Neutrophil (primary cell): ENCODE results near the gene OR2C3.

ENCODE experiments used
- H3K27ac ChIP-seq: fragments of 200-600 bp; sonication (generic); 2 replicates; pipeline ENCODE4 v1.5.1; 2016; ENCODE audit warnings: mild to moderate bottlenecking, moderate library complexity
- H3K27me3 ChIP-seq: fragments of 200-600 bp; sonication (generic); 2 replicates; pipeline ENCODE4 v1.6.0; 2016; ENCODE audit warnings: mild to moderate bottlenecking
- H3K36me3 ChIP-seq: fragments of 200-600 bp; sonication (generic); 2 replicates; pipeline ENCODE4 v1.5.1; 2017
- H3K4me1 ChIP-seq, 2 experiments: fragments of 200-600 bp in 1 of 2; sonication (generic) in 1 of 2; 1 replicate in 1 of 2; 2 replicates in 1 of 2; pipeline versions ENCODE4 v1.5.1 to v1.6.1; 2013 to 2016; ENCODE audit warnings: low read depth in 1 of 2, low read length in 1 of 2, mild to moderate bottlenecking in 1 of 2, moderate library complexity in 1 of 2; ENCODE audit not compliant: control insufficient read depth in 1 of 2, insufficient read depth in 1 of 2
- H3K4me3 ChIP-seq, 2 experiments: fragments of 200-600 bp in 1 of 2; sonication (generic) in 1 of 2; 1 replicate in 1 of 2; 2 replicates in 1 of 2; pipeline ENCODE4 v1.5.1; 2013 to 2016; ENCODE audit warnings: low read depth in 1 of 2, low read length in 1 of 2, mild to moderate bottlenecking in 1 of 2, moderate library complexity in 1 of 2
- H3K9me3 ChIP-seq: fragments of 200-600 bp; sonication (generic); 2 replicates; pipeline ENCODE4 v1.5.1; 2016
- TF ChIP-seq, protein P1 (sequence below): fragments of 200-600 bp; sonication (generic); IDR thresholded peaks from 2 replicates; pipeline ENCODE4 v1.5.1; 2016; ENCODE audit warnings: antibody characterized with exemption

Gene OR2C3

GRCh38 chr1:247561711-247562110 is 25.5 kb upstream of the OR2C3 start:
- H3K36me3 ChIP-seq, result no peaks in the 10 kb centered on the region
- H3K27ac ChIP-seq, result no peak overlapping the region
- no peaks in the 10 kb centered on the region for H3K4me1 ChIP-seq
- H3K9me3 ChIP-seq, result no peaks in the 10 kb centered on the region
- H3K27me3 ChIP-seq, result no peaks in the 10 kb centered on the region
- no peak overlapping the region for H3K4me3 ChIP-seq
- TF ChIP-seq, protein P1, sequence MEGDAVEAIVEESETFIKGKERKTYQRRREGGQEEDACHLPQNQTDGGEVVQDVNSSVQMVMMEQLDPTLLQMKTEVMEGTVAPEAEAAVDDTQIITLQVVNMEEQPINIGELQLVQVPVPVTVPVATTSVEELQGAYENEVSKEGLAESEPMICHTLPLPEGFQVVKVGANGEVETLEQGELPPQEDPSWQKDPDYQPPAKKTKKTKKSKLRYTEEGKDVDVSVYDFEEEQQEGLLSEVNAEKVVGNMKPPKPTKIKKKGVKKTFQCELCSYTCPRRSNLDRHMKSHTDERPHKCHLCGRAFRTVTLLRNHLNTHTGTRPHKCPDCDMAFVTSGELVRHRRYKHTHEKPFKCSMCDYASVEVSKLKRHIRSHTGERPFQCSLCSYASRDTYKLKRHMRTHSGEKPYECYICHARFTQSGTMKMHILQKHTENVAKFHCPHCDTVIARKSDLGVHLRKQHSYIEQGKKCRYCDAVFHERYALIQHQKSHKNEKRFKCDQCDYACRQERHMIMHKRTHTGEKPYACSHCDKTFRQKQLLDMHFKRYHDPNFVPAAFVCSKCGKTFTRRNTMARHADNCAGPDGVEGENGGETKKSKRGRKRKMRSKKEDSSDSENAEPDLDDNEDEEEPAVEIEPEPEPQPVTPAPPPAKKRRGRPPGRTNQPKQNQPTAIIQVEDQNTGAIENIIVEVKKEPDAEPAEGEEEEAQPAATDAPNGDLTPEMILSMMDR, result no peak

- H3K27ac ChIP-seq, result no peak overlapping the region
- no peaks in the 10 kb centered on the region for H3K4me1 ChIP-seq
- H3K36me3 ChIP-seq, result no peaks in the 10 kb centered on the region
- H3K4me3 ChIP-seq, result no peak overlapping the region
- TF ChIP-seq, protein P1, result no peak
- no peaks in the 10 kb centered on the region for H3K9me3 ChIP-seq
- H3K27me3 ChIP-seq, result no peaks in the 10 kb centered on the region
These were observed 21.9 kb upstream of the OR2C3 start for GRCh38 chr1:247557926-247558674.

DNA sequence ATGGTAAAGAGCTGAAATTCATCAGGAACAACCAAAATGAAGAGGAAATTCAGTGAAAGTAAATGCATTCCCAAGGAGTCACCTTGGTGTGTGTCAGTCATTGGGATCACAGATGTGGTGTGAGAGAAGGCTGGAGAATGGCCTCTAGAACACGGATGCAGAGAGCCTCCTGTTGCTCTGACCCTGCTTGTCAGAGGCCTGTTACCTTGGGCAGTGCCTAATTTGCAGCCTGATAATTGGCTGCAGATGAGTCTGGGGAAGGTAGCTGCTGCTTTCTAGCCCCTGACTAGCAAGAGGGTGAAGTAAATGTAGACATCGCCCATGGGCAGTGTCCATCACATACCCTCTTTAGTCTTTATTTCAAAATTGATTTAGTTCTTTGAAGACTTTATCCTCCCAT is 16.0 kb upstream of the OR2C3 start:
- no peak overlapping the region for H3K27ac ChIP-seq
- H3K4me1 ChIP-seq, result peaks cover 7 to 12% of the 10 kb centered on the region in 2 experiments
- TF ChIP-seq, protein P1, result no peak
- H3K4me3 ChIP-seq, result no peak overlapping the region
- H3K27me3 ChIP-seq, result peaks cover 28% of the 10 kb centered on the region
- H3K36me3 ChIP-seq, result no peaks in the 10 kb centered on the region
- no peaks in the 10 kb centered on the region for H3K9me3 ChIP-seq

- H3K36me3 ChIP-seq, result no peaks in the 10 kb centered on the region
- peaks cover 33% of the 10 kb centered on the region for H3K27me3 ChIP-seq
- no peak overlapping the region for H3K27ac ChIP-seq
- no peaks in the 10 kb centered on the region for H3K9me3 ChIP-seq
- TF ChIP-seq, protein P1, result no peak
- H3K4me3 ChIP-seq, result no peak overlapping the region
- peaks cover 7 to 12% of the 10 kb centered on the region in 2 experiments for H3K4me1 ChIP-seq
These were observed 15.5 kb upstream of the OR2C3 start for GRCh38 chr1:247551721-247552120.

- H3K36me3 ChIP-seq, result no peaks in the 10 kb centered on the region
- TF ChIP-seq, protein P1, result no peak
- no peak within 1 kb of the TSS for H3K27ac ChIP-seq
- no peaks in the 10 kb centered on the region for H3K9me3 ChIP-seq
- H3K4me1 ChIP-seq, result peaks cover 7 to 12% of the 10 kb centered on the region in 2 experiments
- no peak within 1 kb of the TSS for H3K4me3 ChIP-seq
- H3K27me3 ChIP-seq, result peaks cover 35% of the 10 kb centered on the region
These were observed 12.5 kb upstream of the OR2C3 start, which contains the start of gene GCSAML for GRCh38 chr1:247548769-247549182. Gene GCSAML (plus strand): TSS chr1:247549134. CDS start chr1:247549192, 58 bp downstream.
